Measurements from ENCODE around the gene AASDHPPT.
A peak's percentile ranks its signal among the peaks of the same experiment; 100 is the strongest.

AASDHPPT gene

DNA sequence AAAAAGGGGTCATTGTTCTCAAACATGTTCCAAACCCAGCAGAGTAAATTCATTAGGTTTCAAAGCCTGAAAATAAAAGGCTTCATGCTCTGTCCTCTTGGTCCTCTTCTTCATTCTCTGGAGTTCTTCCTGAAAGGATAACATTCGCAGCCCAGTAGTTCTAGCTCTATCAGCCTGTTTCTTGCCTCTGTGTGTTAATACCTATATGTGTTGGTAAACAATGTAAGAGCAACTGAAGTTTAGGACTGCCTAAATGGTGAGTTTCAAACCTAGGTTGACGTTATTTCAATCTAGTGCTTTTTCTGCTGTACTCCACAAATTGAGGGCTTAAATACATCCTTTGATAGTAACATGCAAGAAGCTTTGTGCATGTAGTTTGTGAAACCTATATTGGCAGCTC, 9.4 kb downstream of the AASDHPPT start:
- no peak for DNase-seq

DNA sequence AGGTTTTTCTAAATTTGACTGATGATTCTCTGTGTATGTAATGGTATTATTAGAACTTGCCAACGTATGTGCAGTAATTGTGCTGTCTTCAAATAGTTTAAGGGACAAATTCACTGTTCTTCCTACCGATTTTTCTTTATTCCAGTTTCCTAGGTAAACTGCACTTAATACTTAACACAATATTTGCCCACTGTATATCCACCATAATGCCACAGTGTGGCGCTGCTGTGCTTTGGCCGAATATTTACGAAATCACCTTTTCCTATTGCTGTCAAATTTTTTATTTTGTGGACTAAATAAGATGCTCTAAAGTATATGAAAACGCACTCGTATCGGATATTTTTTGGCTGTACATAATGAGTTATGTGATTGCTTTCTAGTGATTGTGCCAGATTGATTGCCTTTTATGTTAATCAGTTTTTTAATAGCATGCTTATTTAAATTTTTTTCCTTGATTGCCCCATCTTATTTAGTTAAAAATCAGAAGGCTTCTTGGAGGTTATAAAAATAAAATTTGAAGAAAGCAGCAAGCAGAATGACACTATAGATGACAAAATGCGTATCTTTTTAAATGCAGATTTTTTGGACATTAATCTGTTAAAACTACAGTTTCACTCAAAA, 10.5 kb downstream of the AASDHPPT start:
- DNase-seq: peak; percentile 15

DNA sequence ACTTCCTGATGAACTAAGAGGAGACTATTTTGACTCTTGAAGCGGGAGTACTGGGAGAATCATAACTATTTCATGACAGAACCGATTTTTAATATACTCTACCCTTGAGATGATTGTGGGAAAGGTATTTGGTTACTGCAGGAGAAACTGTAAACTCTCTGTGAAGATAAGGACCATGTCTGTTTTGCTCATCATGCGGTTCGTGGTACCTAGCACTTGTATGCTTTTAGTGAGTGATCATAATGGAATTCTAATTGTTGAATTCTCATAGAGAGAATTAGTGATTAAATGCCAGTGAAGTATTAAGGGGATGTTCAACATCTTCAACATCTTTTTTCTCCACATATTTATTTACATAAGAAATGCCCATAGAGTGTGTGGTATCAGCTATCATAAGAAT, 11.4 kb downstream of the AASDHPPT start:
- no peak for DNase-seq

DNA sequence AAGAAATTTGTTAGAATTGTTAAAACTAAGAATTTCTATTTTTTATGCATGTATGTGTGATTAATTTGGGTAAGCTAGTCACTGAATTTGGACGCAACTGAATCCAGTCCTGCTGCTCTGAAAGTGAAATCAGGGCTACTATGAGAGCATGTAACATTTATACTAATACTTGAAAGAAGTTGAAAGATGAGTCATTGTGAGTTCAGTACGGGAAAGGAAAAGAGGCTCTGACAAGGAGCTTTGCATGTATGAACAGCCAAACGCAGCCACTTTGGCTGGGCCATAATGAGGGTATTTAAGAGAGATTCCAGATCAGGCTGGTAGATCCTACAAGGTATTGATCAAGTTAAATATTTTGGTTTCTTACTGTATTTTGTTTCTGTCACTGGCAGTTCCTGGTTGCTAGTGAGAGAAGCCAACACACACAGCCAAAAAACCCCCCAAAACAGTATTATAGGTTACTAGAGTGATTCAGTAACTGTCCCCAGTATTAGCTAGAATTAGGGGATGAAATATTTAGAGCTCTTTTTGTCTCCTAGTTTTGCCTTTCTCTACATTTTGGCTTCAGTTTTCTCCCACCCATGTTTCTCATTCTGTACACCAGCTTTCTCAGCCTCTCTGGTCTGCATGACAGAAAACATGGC, 14.1 kb downstream of the AASDHPPT start:
- DNase-seq: no peak

DNA sequence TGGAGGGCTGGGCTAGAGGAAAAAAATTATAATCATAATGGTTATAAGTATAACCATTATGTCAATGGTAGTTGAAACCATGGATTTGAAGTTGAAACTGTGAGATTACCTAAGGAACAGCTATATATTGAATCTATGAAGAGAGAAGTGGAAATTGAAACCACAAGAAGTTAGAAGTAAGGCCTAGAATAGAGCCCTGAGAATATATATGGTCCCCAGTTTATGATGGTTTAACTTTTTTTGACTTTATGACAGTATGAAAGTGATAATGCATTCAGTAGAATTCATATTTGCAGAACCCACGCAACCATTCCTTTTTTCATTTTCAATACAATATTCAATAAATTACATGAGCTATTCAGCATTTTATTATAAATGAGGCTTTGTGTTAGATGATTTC, 15.0 kb downstream of the AASDHPPT start:
- DNase-seq: no peak

DNA sequence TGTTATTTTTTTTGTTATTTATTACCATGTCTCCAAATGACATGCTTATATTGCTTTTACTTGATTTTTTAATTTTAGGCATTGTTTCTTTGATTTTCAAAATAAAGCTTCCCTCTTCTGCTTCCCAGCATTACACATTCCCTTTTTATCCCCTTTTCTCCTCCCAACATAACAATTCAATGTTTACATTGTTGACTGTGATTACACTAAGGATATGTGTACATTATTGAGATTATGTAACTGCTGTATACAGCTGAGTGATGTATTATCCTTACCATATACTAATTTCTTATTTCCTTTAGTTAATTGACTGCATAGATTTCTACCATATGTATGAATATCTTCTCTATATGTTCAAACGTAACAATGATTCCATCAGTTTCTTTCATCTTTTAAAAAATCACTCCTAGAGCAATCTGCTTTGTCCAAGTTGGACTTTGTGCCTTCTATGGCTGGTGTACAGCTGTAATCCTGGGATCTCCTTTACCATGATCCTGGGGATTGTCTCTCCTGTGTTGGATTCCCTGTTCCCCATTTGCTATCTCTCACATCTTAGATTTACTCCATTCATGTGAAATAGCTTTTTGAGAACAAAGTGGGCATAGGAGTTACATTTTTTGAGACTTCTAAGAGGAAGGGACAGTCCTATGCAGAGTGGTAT, 21.6 kb downstream of the AASDHPPT start:
- DNase-seq: no peak

DNA sequence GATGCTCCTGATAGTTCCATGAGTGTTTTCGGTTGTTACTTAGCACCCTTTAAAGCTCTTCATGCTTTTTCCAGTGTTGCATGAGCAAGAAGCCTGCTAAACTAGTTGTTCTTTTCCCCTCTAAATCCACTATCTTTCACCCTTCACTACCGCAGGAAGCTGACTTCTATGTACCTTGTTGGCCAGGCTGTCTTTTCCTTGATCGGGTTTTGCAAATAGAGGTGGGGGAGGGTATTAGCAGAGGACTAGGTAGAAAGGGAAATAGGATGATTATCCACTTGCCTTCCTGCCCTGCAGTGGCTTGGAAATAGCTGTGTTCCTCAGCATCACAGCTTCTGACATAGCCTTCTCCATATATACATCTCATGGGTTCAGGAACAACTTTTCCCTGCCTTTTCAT, 23.9 kb downstream of the AASDHPPT start:
- DNase-seq: no peak

DNA sequence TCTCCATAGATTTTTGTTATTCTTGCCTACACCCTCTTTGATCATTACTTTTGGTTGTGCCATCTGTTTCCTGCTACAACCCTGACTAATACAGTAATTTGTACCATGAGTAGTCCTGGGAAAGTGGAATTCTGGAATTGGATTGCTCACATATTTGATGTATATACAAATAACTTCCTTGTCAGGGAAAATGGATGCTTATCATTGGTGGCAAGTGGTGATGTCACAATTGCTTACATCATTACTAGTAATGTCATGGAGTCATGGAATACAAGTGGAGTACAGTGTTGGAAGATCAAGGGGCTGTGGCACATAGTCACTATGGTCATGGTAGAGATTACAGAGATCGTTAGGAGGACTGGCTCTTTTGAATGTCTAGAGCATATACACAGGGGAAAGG, 24.4 kb downstream of the AASDHPPT start:
- no peak for DNase-seq

DNA sequence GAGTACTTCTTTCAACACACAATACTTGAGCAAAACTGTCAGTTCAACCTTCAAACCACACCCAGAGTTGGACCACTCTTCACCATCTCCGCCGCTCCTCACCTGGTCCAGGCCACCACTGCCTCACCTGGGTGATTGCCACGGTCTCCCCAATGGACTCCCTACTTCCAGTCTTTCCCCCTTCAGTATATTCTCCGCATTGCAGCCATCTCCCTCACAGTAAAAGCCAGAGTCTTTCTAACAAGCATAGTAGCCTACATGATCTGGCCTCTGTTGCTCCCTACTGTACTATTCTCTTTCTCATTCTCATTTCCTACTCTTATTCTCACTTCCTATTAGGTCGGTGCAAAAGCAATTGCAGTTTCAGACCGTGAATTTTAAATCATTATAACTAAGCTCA, 28.5 kb downstream of the AASDHPPT start:
- DNase-seq: no peak

DNA sequence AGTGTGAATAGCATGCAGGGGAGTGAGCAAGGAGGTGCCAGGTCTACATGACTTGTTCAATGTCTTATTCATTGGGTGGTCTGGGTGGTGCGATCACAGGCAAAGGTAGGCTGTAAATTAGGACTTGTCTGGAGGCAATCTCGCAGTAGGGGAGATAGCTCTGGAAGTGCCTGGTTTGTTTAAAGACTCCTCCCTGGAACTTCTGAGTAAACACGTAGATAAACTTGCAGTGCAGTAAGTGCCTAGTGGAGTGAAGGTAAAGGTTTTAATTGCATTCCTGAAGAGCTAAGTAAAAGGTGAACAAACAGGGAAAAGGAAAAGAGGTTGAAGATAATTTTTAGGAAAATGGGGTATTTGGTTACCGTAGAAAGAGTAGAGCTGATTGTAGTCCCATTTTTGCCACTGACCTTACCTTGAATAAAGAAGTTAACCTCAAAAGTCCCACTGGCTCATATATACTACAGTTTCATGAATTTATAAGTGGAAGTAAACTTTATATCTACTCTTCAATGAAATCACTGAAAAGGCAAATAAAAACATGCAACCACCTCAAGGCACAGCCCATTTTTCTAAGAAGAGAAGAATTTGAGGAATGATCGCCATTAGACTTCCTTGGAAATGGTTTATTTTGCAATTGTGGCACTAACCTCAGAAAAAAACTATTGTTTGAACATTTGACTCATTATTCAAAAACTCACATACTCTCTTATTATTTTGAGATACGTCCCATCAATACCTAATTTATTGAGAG, 44.3 kb downstream of the AASDHPPT start:
- no peak for DNase-seq

DNA sequence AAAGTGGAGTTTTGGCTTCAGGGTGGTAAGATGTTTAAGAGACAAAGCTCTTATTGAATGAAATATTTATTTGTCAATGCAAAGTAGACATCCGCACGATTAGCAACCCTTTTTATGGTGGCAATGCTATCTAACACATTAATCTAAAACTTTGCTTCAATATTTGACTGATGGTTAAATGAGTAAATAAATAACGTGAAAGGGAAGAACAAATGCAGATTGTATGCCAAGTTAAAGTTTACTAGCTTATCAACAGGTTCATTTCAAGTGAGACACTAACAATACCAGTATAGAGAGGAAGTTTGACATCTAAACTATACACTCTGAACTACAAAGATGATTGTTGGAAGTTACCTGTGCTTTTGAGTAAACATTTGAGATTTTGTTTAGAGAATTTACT, 50.1 kb downstream of the AASDHPPT start:
- no peak for DNase-seq

DNA sequence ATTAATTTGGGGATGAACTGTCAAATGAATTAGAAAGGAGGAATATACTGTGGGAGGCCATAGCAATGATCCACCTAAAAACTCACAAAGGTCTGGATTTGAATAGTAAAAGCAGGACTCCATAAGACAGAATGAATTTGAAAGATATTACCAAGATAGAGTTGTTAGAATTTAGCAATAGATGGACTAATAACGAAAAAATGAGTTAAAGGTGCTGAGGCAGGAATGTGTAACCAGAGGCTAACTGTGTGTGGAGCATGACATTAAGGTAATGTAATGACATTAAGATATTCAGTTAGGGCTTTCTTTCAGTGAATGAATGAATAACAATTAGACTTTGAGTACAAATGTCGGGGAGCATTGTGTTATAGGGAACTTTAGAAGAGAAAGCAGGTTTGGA, 51.3 kb downstream of the AASDHPPT start:
- DNase-seq: no peak

DNA sequence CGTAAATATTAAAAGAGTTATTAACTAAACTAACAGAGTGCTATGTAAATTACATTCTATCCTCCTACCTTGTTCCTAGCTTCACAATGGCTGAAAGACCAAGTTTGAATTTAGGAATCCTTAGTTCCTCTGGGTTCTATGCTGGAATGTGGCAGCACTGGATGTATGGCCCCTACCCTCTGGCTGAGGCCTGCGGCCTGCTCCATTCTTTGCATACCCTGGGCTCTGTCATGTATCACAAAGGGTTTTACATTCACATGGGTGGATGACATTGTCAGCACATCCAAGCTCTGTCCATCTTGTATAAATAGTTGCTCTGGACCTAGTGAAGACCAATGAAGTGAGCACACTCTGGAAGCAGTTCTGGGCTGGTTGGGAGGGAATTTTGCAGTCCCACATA, 54.5 kb downstream of the AASDHPPT start:
- DNase-seq: no peak

DNA sequence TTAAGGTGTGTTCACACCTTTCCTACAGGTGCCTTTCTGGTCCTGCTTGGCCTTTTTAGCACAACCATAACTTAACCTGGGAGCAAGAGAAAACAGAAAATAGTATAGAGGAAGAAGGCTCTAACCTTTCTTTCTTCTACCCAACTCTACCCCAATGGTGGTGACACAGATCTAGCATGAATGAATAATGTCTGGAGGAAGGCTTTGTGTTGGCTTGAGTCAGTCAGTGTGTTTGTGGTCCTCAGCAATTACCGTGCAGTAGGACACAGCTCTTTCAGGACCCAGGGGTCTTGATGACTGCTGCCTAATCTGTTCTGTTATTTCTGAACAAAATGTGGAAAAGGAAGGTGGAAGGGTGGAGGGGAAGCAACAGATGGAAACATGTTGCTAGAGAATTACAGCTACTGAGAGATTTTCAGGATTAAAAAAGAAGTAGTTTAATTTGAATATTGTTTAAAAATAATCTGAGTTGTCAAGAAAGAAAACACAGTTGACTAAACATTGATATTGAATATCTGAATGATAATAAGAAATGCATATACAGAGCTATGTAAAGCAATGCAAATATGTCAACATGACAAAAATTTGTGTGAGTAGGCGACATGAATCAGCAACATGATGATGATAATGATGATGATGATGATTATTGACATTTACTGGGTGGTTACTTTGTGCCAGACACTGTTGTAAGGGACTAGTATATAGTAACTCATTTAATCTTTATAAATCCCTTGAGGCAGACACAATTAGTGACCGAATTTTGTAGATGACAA, 55.3 kb downstream of the AASDHPPT start:
- DNase-seq: no peak

DNA sequence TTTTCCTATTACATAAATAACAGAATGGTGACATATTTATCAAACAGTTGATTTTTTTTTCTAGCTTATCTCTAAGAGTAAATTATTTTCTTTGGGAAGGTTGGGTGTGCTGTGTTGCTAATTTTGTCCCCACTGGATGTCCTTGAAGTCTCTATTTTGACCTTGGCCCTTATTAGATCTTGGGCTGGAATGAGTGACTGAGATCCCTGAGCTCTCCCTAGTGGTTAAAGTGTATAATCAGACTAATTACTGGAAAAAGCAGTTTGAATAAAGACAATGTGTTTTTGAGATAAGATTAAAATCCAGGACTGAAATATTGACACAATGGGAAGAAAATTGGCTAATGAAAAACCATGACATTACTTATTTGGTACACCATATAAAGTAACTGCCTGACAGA, 56.1 kb downstream of the AASDHPPT start:
- no peak for DNase-seq

DNA sequence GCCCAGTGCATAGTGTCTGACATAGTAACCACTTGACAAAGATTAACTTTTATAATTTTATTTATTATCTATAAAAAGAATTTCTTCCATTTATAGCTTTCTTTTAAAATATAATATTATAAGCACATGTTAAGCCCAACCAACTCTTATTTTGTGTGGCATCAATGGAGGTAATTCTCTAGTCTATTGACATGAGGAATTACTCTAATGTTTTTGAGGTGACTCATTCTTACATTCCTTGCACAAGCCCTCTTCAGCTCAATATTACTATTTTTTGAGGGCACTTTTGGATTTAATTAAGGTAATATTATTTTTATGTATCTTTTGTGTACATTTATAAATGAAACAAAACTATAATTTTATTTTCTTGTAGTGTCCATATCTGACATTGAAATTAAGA, 59.6 kb downstream of the AASDHPPT start:
- DNase-seq: no peak

DNA sequence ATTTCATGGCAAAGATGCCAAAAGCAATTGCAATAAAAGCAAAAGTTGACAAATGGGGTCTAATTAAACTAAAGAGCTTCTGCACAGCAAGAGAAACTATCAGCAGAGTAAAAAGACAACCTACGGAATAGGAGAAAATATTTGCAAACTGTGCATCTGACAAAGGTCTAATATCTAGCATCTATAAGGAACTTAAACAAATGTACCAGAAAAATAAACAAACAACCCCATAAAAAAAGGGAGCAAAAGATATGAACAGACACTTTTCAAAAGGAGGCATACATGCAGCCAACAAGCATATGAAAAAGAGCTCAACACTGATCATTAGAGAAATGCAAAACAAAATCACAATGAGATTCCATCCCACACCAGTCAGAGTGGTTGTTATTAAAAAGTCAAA, 60.3 kb downstream of the AASDHPPT start:
- DNase-seq: no peak
